Esophagus muscularis mucosa (tissue), 3 donors: Measurements from ENCODE around the gene INTS11.

Experiments
- POLR2A ChIP-seq: fragments of 450-650 bp; IDR thresholded peaks from one replicate; pipeline ENCODE4 v1.6.1; 2017; ENCODE audit warnings: antibody characterized with exemption, moderate library complexity, mild to moderate bottlenecking, low read depth
- TF ChIP-seq, protein P1 (sequence below), 3 experiments: fragments of 200-600 bp in 2 of 3; fragments of 450-650 bp in 1 of 3; sonication (generic) in 2 of 3; IDR thresholded peaks; one replicate each; pipeline ENCODE4 v1.5.1; 2017 to 2019; ENCODE audit warnings: antibody characterized with exemption in 3 of 3, mild to moderate bottlenecking in 2 of 3, moderate library complexity in 1 of 3

DNA sequence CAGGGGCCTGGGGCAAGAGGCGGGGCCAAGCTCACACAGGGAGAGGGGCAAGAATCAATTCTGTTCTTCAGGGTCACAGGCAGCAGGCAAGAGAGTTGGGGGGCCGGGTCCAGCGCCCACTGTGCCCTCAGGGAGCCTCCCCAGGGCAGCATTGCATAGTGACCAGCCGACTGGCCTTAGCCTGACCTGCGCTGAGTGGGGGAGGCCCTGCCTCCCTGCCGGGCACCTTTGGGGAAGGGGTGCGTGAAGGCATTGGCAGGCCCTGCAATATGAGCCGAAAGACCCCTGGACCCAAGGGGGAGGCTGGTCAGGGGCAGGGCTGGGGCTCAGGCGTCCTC, 32.0 kb downstream of the INTS11 start:
- no peak for TF ChIP-seq POLR2A
- TF ChIP-seq, protein P1, sequence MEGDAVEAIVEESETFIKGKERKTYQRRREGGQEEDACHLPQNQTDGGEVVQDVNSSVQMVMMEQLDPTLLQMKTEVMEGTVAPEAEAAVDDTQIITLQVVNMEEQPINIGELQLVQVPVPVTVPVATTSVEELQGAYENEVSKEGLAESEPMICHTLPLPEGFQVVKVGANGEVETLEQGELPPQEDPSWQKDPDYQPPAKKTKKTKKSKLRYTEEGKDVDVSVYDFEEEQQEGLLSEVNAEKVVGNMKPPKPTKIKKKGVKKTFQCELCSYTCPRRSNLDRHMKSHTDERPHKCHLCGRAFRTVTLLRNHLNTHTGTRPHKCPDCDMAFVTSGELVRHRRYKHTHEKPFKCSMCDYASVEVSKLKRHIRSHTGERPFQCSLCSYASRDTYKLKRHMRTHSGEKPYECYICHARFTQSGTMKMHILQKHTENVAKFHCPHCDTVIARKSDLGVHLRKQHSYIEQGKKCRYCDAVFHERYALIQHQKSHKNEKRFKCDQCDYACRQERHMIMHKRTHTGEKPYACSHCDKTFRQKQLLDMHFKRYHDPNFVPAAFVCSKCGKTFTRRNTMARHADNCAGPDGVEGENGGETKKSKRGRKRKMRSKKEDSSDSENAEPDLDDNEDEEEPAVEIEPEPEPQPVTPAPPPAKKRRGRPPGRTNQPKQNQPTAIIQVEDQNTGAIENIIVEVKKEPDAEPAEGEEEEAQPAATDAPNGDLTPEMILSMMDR (IDR thresholded peaks at IDR 0.05), result no peak
